Common myeloid progenitor, CD34-positive (primary cell): ENCODE results near the gene PHACTR1.

ENCODE experiments used
- CTCF ChIA-PET: fragments of 350-600 bp; sonication (Branson Sonifier 250); formaldehyde crosslinking; loops from one replicate; lab custom pipeline; 2021; ENCODE audit warnings: antibody characterized with exemption; lab: Charles Lee
- POLR2A ChIA-PET: fragments of 350-600 bp; sonication (Branson Sonifier 250); formaldehyde crosslinking; loops from one replicate; lab custom pipeline; 2021; ENCODE audit warnings: antibody characterized with exemption; lab: Charles Lee
- DNase-seq, 3 donors: peaks; one replicate each; pipeline versions ENCODE4 v3.0.0 to v3.0.0-alpha.2; 2013
- H3K27ac ChIP-seq, 2 experiments: 1 replicate in 1 of 2; 2 replicates in 1 of 2; pipeline ENCODE4 v1.7.0; 2013; ENCODE audit warnings: inconsistent platforms in 2 of 2, low read length in 2 of 2, mild to moderate bottlenecking in 2 of 2, low read depth in 1 of 2, moderate library complexity in 1 of 2; ENCODE audit not compliant: severe bottlenecking in 2 of 2, insufficient read depth in 1 of 2, poor library complexity in 1 of 2
- H3K27me3 ChIP-seq, 5 experiments: replicated peaks in 2 of 5; 1 replicate in 3 of 5; 2 replicates in 2 of 5; pipeline versions ENCODE4 v1.6.1 to v1.7.0; 2013; ENCODE audit warnings: low read length in 4 of 5, mild to moderate bottlenecking in 2 of 5, moderate library complexity in 2 of 5, inconsistent platforms in 1 of 5; ENCODE audit not compliant: insufficient read depth in 5 of 5, control insufficient read depth in 4 of 5
- H3K36me3 ChIP-seq, 4 experiments: 1 replicate in 2 of 4; 2 replicates in 2 of 4; pipeline versions ENCODE4 v1.6.1 to v1.7.0; 2013; ENCODE audit warnings: low read length in 3 of 4, control low read depth in 1 of 4, mild to moderate bottlenecking in 1 of 4; ENCODE audit not compliant: control insufficient read depth in 4 of 4, insufficient read depth in 4 of 4
- H3K4me1 ChIP-seq, 4 experiments: 1 replicate in 3 of 4; 2 replicates in 1 of 4; pipeline versions ENCODE4 v1.6.1 to v1.7.1; 2013; ENCODE audit warnings: low read length in 3 of 4, mild to moderate bottlenecking in 3 of 4, control low read depth in 1 of 4, inconsistent platforms in 1 of 4, moderate library complexity in 1 of 4; ENCODE audit not compliant: control insufficient read depth in 4 of 4, insufficient read depth in 4 of 4; ENCODE audit errors: control extremely low read depth in 1 of 4
- H3K4me3 ChIP-seq, 7 experiments: 1 replicate in 4 of 7; 2 replicates in 3 of 7; pipeline versions ENCODE4 v1.5.1 to v1.7.0; 2013; ENCODE audit warnings: mild to moderate bottlenecking in 7 of 7, low read length in 6 of 7, moderate library complexity in 6 of 7, inconsistent platforms in 2 of 7, low read depth in 2 of 7, control low read depth in 1 of 7; ENCODE audit not compliant: insufficient read depth in 4 of 7, control insufficient read depth in 1 of 7; ENCODE audit errors: extremely low read depth in 1 of 7
- H3K9me3 ChIP-seq, 5 experiments: 1 replicate in 4 of 5; 2 replicates in 1 of 5; pipeline versions ENCODE4 v1.6.1 to v1.7.1; 2013; ENCODE audit warnings: low read length in 4 of 5, mild to moderate bottlenecking in 2 of 5, inconsistent platforms in 1 of 5, low read depth in 1 of 5, moderate library complexity in 1 of 5; ENCODE audit not compliant: control insufficient read depth in 4 of 5, insufficient read depth in 2 of 5; ENCODE audit errors: control extremely low read depth in 1 of 5
- WGBS: methylation state at CpG from one replicate; pipeline ENCODE4 v1.1.5; 2013; ENCODE audit not compliant: insufficient coverage; 5-methylcytosine and 5-hydroxymethylcytosine counted together

Gene PHACTR1

GRCh38 chr6:13251242-13251641 is 534.7 kb downstream of the PHACTR1 start:
- H3K36me3 ChIP-seq: peaks cover 0 to 22% (median 2%) of the 10 kb centered on the region in 4 experiments
- no peak overlapping the region for H3K27ac ChIP-seq
- ChIA-PET CTCF (interaction anchor here (0.8 to 1.9 kb wide), 7 partner anchors 9 to 57 kb away, joined by 3 to 8 read pairs (median 3); no protein-coding TSS in a partner anchor), POLR2A (no interaction called here)
- no peak overlapping the region for H3K4me3 ChIP-seq
- peaks cover 0 to 9% (median 0%) of the 10 kb centered on the region in 5 experiments for H3K9me3 ChIP-seq
- H3K4me1 ChIP-seq: peaks cover 2 to 28% (median 15%) of the 10 kb centered on the region in 4 experiments
- no peaks in the 10 kb centered on the region for H3K27me3 ChIP-seq
- DNase-seq: no peak
- 94% methylated on average over 8 of the region's 9 CpGs for WGBS

DNA sequence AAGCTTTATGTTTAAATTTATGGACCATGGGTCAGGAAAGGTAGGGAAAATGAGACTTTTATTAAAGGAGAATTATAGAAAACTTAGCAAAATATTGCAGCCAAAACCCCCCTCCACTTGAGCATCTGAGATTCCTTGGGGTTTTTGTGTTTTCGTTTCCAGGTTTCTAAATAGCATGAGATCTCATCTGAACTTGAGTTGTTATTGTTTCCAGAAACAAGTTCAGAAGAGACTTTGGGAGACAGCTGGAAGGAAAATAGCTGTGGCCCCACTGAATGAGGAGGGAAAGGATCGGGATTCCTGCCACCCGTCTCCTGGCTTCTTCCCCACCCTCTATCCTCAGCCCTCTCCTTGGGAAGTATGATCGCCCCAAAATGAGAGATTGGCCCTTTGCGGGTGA is 536.2 kb downstream of the PHACTR1 start:
- ChIA-PET CTCF (interaction anchor here (0.7 to 1.3 kb wide), 2 partner anchors 20 to 25 kb away, joined by 3 to 4 read pairs; no protein-coding TSS in a partner anchor), POLR2A (no interaction called here)
- no peak overlapping the region for H3K27ac ChIP-seq

DNA sequence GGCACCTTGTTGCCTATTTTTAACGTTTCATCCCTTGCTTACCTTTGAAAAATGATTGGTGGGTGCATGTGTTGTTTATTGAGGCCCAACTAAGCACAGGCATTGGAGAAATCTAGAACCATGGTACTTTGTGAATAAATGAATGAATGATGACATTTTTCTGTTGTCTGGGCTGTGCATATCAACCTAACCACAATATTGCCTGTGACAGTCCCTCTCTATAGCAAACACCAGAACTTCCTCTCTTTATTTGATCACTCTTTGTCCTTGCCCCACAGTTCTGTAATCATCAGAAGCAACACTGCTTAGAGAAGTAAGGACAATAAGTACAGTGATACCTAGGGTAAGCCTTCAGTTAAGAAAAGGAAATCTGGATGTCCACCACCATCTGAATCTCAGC is 536.7 kb downstream of the PHACTR1 start:
- CTCF ChIA-PET: interaction anchor here (1.3 kb wide), 1 partner anchor 25 kb away, joined by 4 read pairs; no protein-coding TSS in a partner anchor
- H3K27me3 ChIP-seq: no peaks in the 10 kb centered on the region
- POLR2A ChIA-PET: no interaction called here
- WGBS: no CpG with 5 or more reads among the region's 1 CpG
- peaks cover 2 to 34% (median 16%) of the 10 kb centered on the region in 4 experiments for H3K4me1 ChIP-seq
- H3K36me3 ChIP-seq: peaks cover 0 to 20% (median under 1%) of the 10 kb centered on the region in 4 experiments
- H3K9me3 ChIP-seq: peaks cover 0 to 9% (median 0%) of the 10 kb centered on the region in 5 experiments
- DNase-seq: peak in 2 of 3 donors; percentile 36 to 48
- H3K27ac ChIP-seq: no peak overlapping the region
- no peak overlapping the region for H3K4me3 ChIP-seq

More for the DNA sequence above, 536.2 kb downstream of the PHACTR1 start:
- Histone ChIP-seq H3K9me3 (peaks cover 0 to 9% (median 0%) of the 10 kb centered on the region in 5 experiments), H3K4me3 (no peak overlapping the region), H3K4me1 (peaks cover 2 to 34% (median 16%) of the 10 kb centered on the region in 4 experiments), H3K27me3 (no peaks in the 10 kb centered on the region), H3K36me3 (peaks cover 0 to 23% (median 2%) of the 10 kb centered on the region in 4 experiments)
- DNase-seq: no peak
- 96% methylated on average over 2 of the region's 5 CpGs for WGBS

DNA sequence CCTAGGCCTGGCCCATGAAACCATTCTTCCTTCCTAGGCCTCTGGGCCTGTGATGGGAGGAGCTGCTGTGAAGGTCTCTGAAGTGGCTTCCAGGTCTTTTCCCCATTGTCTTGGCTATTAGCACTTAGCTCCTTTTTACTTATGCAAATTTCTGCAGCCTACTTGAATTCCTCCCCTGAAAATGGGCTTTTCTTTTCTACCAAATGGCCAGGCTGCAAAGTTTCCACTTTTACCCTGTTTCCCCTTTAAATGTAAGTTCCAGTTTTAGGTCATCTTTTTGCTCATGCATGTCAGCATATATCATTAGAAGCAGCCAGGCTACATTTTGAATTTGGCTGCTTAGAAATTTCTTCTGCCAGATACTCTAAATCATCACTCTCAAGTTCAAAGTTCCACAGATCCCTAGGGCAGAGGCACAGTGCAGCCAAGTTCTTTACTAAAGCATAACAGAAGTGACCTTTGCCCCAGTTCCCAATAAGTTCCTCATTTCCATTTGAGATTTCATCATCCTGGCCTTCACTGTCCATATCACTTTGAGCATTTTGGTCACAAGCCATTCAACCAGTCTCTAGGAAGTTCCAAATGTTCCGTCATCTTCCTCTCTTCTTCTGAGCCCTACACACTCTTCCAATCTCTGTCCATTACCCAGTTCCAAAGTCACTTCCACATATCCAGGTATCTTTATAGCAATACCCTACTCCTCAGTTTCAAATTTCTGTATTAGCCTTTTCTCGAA is 539.9 kb downstream of the PHACTR1 start:
- Histone ChIP-seq H3K27ac (no peak overlapping the region), H3K4me3 (no peak overlapping the region), H3K4me1 (peaks cover 7 to 44% (median 18%) of the 10 kb centered on the region in 4 experiments), H3K36me3 (peaks cover 0 to 23% (median 0%) of the 10 kb centered on the region in 4 experiments), H3K27me3 (no peaks in the 10 kb centered on the region), H3K9me3 (peaks cover 0 to 9% (median 0%) of the 10 kb centered on the region in 5 experiments)
- POLR2A ChIA-PET: no interaction called here
- CTCF ChIA-PET: no interaction called here
- no peak for DNase-seq
- WGBS: 100% methylated on average over 1 of the region's 2 CpGs

DNA sequence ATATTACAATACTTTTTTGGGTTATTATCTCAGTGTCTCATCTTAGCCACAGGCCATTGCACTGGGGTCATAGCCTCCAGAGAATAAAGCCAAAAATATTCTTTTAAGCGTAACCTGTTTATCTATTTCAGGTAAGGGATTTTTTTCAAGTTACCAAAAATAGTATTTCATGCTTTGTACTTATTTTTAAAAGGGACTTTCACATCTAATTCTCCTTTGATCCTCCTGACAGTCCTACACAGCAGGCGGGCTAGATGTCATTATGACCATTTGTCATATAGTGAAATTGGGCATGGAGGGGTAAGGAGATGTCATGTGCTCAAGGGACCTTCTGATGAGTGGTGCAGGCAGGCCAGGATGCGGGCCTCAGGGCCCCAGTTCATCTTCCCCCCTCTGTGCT is 542.8 kb downstream of the PHACTR1 start:
- Histone ChIP-seq H3K9me3 (peaks cover 0 to 9% (median 0%) of the 10 kb centered on the region in 5 experiments), H3K4me3 (no peak overlapping the region), H3K27me3 (no peaks in the 10 kb centered on the region), H3K36me3 (peaks cover 0 to 20% (median 1%) of the 10 kb centered on the region in 4 experiments), H3K27ac (no peak overlapping the region), H3K4me1 (peaks cover 16 to 50% (median 22%) of the 10 kb centered on the region in 4 experiments)
- ChIA-PET POLR2A (no interaction called here), CTCF (interaction anchor here (1.7 kb wide), 1 partner anchor 72 kb away, joined by 4 read pairs; no protein-coding TSS in a partner anchor)
- WGBS: no CpG with 5 or more reads among the region's 3 CpGs
- no peak for DNase-seq

- Histone ChIP-seq H3K27ac (no peak overlapping the region), H3K4me1 (peaks cover 16 to 50% (median 21%) of the 10 kb centered on the region in 4 experiments), H3K9me3 (peaks cover 0 to 9% (median 0%) of the 10 kb centered on the region in 5 experiments), H3K4me3 (no peak overlapping the region), H3K36me3 (peaks cover 0 to 14% (median 1%) of the 10 kb centered on the region in 4 experiments), H3K27me3 (no peaks in the 10 kb centered on the region)
- ChIA-PET CTCF (interaction anchor here (1.0 to 1.2 kb wide), 2 partner anchors 13 to 348 kb away, joined by 3 to 4 read pairs; no protein-coding TSS in a partner anchor), POLR2A (no interaction called here)
- no peak for DNase-seq
- 98% methylated on average over 6 of the region's 7 CpGs for WGBS
Observed at GRCh38 chr6:13260101-13260598, 543.6 kb downstream of the PHACTR1 start.
